Stimulated activated CD4-positive, alpha-beta T cell treated with anti-CD3 and anti-CD28 coated beads, Interleukin-2, amount 100 ng/mL, for 24 hours (primary cell): ENCODE results near the gene DGAT2.
"Not testable (repeated sequence)": the region's sequence is repeated elsewhere in the genome, so short reads cannot be mapped to it uniquely, and the experiment has no call there.

Experiments
- DNase-seq, 2 donors: peaks; one replicate each; pipeline ENCODE4 v3.0.0-alpha.2; 2020

The DGAT2 gene, protein sequence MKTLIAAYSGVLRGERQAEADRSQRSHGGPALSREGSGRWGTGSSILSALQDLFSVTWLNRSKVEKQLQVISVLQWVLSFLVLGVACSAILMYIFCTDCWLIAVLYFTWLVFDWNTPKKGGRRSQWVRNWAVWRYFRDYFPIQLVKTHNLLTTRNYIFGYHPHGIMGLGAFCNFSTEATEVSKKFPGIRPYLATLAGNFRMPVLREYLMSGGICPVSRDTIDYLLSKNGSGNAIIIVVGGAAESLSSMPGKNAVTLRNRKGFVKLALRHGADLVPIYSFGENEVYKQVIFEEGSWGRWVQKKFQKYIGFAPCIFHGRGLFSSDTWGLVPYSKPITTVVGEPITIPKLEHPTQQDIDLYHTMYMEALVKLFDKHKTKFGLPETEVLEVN

DNA sequence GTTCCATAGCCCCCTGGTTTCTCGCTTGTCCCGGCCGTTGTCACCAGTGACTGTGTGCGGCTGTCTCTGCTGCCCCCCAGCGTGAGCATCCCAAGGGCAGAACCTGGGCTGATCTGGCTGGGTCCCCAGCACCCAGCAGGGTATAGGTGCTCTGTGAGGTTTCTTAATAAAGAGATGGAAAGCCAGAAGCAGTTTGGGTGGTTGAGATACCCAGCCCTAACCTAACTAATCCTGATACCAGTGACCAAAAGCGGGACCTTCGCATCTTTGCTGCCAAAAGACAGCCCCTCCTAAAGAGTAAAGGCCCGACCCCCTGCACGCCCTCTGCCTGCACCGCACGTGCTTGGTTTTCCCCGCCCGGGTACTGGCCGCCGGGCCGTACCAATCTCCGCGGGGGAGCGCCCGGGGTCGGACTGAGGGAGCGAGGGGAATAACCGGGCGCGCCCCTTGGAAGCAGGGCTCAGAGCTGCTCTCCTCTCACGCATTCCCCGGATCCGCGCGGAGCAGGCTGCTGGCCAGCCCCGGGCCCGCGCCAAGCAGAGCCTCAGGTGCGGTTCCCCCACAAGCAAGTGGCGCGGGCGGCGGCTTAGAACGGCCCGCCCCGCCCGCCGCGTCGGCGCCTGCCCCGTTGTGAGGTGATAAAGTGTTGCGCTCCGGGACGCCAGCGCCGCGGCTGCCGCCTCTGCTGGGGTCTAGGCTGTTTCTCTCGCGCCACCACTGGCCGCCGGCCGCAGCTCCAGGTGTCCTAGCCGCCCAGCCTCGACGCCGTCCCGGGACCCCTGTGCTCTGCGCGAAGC is at the start of gene DGAT2:
Gene DGAT2 (plus strand): TSS at position 667 of the 797 bp plus-strand sequence. CDS start 214 bp downstream, outside the sequence.
- peak; percentile 78 for DNase-seq

- no peak for DNase-seq
These were observed 49.0 kb upstream of the DGAT2 start for GRCh38 chr11:75719340-75720239.

- no peak for DNase-seq
These were observed 47.9 kb upstream of the DGAT2 start for GRCh38 chr11:75720639-75721038.

- DNase-seq, result no peak
These were observed 46.5 kb upstream of the DGAT2 start for GRCh38 chr11:75721852-75722668.

GRCh38 chr11:75722669-75723042 is 45.9 kb upstream of the DGAT2 start:
- no peak for DNase-seq

DNA sequence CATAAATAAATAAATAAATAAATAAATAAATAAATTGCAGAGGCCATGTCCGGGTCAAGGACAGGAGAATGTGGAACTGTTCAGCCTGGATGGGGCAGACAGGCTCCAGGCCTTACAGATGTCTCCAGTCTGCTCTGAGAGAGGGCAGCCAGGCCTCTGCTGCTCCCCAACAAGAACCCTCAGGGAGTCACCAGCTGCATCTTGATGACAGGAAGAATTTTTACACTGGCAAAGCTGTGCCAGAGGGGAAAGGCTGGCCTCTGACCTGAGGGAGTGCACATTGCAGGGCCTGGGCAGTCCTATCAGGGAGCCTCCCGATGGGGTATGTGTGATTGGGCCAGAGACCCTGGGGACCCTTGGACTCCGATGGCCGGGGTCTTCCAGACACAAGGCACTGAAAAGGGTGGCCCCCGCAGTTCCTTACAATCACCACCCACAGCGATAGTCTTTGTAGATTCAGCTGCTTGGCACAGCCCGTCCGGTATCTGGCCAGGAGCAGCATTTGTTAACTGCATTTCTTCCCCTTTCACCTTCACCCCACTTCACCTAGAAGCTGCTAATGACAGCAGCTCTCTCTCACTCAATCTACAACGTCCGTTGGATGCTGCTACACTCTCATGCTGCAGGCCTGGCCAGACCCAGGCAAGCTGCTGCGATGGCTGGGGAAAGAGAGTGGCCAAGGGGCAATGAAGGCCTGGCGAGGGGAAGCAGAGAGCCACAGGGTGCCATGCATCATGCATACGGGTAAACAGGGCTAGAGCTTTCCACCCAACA is 42.8 kb upstream of the DGAT2 start:
- no peak for DNase-seq

GRCh38 chr11:75728992-75729391 is 39.6 kb upstream of the DGAT2 start:
- DNase-seq, result no peak

DNA sequence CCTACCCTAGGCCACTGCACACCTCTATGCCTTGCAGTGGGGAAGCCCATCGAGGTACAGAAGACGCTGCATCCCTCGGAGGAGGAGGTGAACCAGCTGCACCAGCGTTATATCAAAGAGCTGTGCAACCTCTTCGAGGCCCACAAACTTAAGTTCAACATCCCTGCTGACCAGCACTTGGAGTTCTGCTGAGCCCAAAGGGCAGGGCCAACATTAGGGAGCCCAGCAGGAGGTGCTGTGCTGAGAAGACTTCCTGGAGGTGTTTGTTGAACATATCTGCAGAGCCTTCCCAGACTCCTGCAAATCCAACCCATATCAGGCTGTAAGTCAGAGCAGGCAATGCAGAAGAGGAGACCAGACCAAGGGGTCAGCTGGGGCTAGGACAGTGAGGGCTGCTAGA is 37.5 kb upstream of the DGAT2 start:
- no peak for DNase-seq

DNA sequence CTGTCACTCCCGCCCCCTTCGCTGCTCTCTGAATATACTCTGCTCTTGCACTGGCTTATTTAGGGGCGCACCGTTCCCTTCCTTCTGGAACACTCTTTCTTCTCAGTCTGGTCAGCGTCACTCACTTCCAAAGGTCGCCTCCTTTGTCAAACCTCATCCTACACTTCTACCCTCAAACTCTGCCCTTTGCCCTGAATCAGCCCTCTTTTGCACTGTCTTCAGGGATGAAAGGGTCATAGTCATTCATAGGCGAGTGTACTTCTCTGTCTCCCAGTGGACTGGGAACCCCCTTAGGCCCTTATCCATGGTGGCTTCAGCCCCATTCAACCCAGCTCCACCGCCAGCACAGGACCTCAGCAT is 35.5 kb upstream of the DGAT2 start:
- DNase-seq, result no peak

- no peak for DNase-seq
These were observed 35.0 kb upstream of the DGAT2 start for GRCh38 chr11:75733431-75734107.

- no peak for DNase-seq
These were observed 33.9 kb upstream of the DGAT2 start for GRCh38 chr11:75734491-75735180.

DNA sequence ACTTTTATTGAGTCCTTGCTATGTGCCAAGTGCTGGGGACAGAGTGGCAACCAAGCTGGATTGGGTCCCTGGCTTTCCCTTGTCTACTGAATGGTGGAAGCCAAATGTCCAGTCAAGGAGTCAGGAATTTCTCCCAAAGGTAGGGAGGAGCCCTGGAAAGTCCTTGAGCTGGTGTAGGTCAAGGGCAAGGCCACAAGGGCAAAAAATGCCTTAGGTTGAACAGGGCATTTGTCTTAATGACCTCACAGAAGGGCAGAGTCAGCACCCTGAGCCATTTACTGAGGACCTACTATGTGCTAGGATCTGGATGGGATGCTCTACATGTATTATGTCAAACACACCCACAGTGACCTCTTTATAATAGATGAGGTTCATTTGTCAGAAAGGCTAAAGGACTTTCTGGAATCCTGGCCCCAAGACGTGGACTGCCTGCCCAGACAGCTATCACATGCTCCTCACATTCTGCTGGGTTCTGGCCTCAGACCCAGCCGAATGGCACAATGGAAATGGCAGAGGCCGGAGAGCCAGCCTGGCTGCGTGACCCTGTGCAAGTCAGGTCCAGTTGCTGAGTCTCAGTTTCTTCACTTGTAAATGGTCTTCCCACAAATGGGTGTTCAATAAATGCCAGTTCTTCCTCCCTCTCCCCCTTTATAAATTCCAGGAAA is 33.3 kb upstream of the DGAT2 start:
- no peak for DNase-seq

- DNase-seq, result no peak
These were observed 31.3 kb upstream of the DGAT2 start for GRCh38 chr11:75737314-75737713.

- DNase-seq, result no peak
These were observed 27.9 kb upstream of the DGAT2 start for GRCh38 chr11:75740681-75741080.

GRCh38 chr11:75743159-75743558 is 25.4 kb upstream of the DGAT2 start:
- not testable (repeated sequence) for DNase-seq

GRCh38 chr11:75743711-75744563 is 24.6 kb upstream of the DGAT2 start:
- DNase-seq, result no peak

GRCh38 chr11:75745807-75746206 is 22.8 kb upstream of the DGAT2 start:
- DNase-seq, result no peak

DNA sequence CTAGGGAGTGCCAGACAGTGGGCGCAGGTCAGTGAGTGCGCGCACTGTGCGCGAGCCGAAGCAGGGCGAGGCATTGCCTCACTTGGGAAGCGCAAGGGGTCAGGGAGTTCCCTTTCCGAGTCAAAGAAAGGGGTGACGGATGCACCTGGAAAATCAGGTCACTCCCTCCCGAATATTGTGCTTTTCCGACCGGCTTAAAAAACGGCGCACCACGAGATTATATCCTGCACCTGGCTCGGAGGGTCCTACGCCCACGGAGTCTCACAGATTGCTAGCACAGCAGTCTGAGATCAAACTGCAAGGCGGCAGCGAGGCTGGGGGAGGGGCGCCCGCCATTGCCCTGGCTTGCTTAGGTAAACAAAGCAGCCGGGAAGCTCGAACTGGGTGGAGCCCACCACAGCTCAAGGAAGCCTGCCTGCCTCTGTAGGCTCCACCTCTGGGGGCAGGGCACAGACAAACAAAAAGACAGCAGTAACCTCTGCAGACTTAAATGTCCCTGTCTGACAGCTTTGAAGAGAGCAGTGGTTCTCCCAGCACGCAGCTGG is 19.8 kb upstream of the DGAT2 start:
- not testable (repeated sequence) for DNase-seq
